HG03520 (cell line): Measurements from ENCODE around the gene ABHD16A.

Experiments
- ATAC-seq: cut with Tn5 transposase; IDR thresholded peaks from one replicate; pipeline ENCODE4 v1.9.1; 2021; ENCODE audit warnings: mild to moderate bottlenecking, moderate library complexity; ENCODE audit not compliant: unreplicated experiment

ABHD16A gene

GRCh38 chr6:31702819-31703716, at the start of gene ABHD16A:
Gene ABHD16A (minus strand): TSS chr6:31703324. CDS start chr6:31703281, 43 bp downstream.
- ATAC-seq, result peak; percentile 79

GRCh38 chr6:31752739-31753319, 49.7 kb upstream of the ABHD16A start:
- ATAC-seq, result no peak

- ATAC-seq, result no peak
These were observed 47.4 kb upstream of the ABHD16A start for GRCh38 chr6:31750411-31751022.

GRCh38 chr6:31749301-31750036, 46.3 kb upstream of the ABHD16A start:
- ATAC-seq, result no peak

- no peak for ATAC-seq
These were observed 41.3 kb upstream of the ABHD16A start for GRCh38 chr6:31744422-31744821.

- ATAC-seq, result no peak
These were observed 39.8 kb upstream of the ABHD16A start for GRCh38 chr6:31742894-31743293.

- ATAC-seq, result no peak
These were observed 38.7 kb upstream of the ABHD16A start for GRCh38 chr6:31741815-31742214.

GRCh38 chr6:31740397-31741223, 37.5 kb upstream of the ABHD16A start:
- no peak for ATAC-seq

- peak; percentile 77 for ATAC-seq
These were observed 36.7 kb upstream of the ABHD16A start, which contains the start of gene MSH5 for GRCh38 chr6:31739639-31740396. Gene MSH5 (plus strand): TSS chr6:31740005. CDS start chr6:31740467, 462 bp downstream.

- no peak for ATAC-seq
These were observed 35.2 kb upstream of the ABHD16A start for GRCh38 chr6:31737991-31738979.

GRCh38 chr6:31737315-31737990, 34.3 kb upstream of the ABHD16A start:
- ATAC-seq, result no peak

GRCh38 chr6:31736768-31737314, 33.7 kb upstream of the ABHD16A start:
- no peak for ATAC-seq

GRCh38 chr6:31736021-31736767, 33.1 kb upstream of the ABHD16A start, which contains the start of gene CLIC1:
Gene CLIC1 (minus strand): TSS chr6:31736530. CDS start chr6:31736300, 230 bp downstream.
- no peak for ATAC-seq

GRCh38 chr6:31734821-31735406, 31.8 kb upstream of the ABHD16A start:
- ATAC-seq, result no peak

GRCh38 chr6:31734247-31734820, 31.2 kb upstream of the ABHD16A start:
- ATAC-seq, result no peak

- no peak for ATAC-seq
These were observed 30.6 kb upstream of the ABHD16A start for GRCh38 chr6:31733734-31734133.
